Ectodermal cell (in vitro differentiated cells): ENCODE data around the gene PNPLA6.

ENCODE experiments used
- H3K27ac ChIP-seq: 2 replicates; pipeline ENCODE4 v1.7.0; 2013; ENCODE audit warnings: mild to moderate bottlenecking, low read depth, low read length; ENCODE audit not compliant: insufficient read depth, poor library complexity, severe bottlenecking
- H3K27me3 ChIP-seq: 2 replicates; pipeline ENCODE4 v1.7.0; 2013; ENCODE audit warnings: mild to moderate bottlenecking, low read length; ENCODE audit not compliant: insufficient read depth, control insufficient read depth, poor library complexity, severe bottlenecking
- H3K36me3 ChIP-seq: one replicate; pipeline ENCODE4 v1.7.0; 2013; ENCODE audit warnings: low read length; ENCODE audit not compliant: control insufficient read depth, insufficient read depth
- H3K4me1 ChIP-seq: one replicate; pipeline ENCODE4 v1.7.0; 2013; ENCODE audit warnings: low read length; ENCODE audit not compliant: control insufficient read depth, insufficient read depth
- H3K4me3 ChIP-seq: 2 replicates; pipeline ENCODE4 v1.7.0; 2013; ENCODE audit warnings: low read depth, low read length, control low read depth; ENCODE audit not compliant: insufficient read depth
- H3K9me3 ChIP-seq: 2 replicates; pipeline ENCODE4 v1.7.0; 2013; ENCODE audit warnings: mild to moderate bottlenecking, low read length, moderate library complexity; ENCODE audit not compliant: control insufficient read depth
- WGBS, 2 experiments: methylation state at CpG; one replicate each; pipeline ENCODE4 v1.1.7; 2013; ENCODE audit warnings: missing lambda C conversion rate in 2 of 2; 5-methylcytosine and 5-hydroxymethylcytosine counted together

Gene PNPLA6

DNA sequence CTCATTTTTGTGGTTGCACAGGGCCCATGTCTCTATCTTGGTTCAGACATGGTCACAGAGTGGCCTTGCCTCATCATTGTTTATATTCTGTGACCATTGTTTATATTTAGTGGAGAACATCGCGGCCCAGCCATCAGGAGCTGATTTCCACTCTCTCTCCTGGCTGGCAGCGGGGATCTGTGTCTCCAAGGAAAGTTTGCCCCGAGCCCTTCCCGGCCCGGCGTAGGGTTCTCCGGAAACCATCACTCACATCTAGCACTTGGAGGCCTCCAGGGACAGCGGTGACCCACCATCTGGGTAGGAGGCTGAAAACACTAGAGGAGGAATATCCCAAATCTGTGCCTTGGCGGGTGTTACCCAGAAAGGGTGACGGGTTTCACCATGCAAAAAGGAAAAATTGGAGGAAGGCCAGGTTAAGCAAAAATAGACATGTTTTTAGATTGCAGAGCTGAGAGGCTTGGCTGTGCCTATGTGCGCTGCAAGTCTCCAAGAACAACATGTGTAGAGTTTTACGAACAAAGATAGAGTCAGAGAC is 20.3 kb upstream of the PNPLA6 start:
- Histone ChIP-seq H3K4me3 (peak overlapping the region; percentile 5), H3K36me3 (no peaks in the 10 kb centered on the region), H3K27me3 (no peaks in the 10 kb centered on the region), H3K9me3 (no peaks in the 10 kb centered on the region), H3K4me1 (peaks cover 16% of the 10 kb centered on the region), H3K27ac (peak overlapping the region; percentile 59)
- 92 to 94% methylated on average over 13 of the region's 13 CpGs for WGBS, 2 experiments

GRCh38 chr19:7515645-7516151 is 19.8 kb upstream of the PNPLA6 start, which contains the start of gene ZNF358:
Gene ZNF358 (plus strand): TSS chr19:7516103. CDS start chr19:7519243, 3,140 bp downstream.
- peak within 1 kb of the TSS; percentile 59 for H3K27ac ChIP-seq
- no peaks in the 10 kb centered on the region for H3K36me3 ChIP-seq
- no peaks in the 10 kb centered on the region for H3K27me3 ChIP-seq
- no peaks in the 10 kb centered on the region for H3K9me3 ChIP-seq
- peaks cover 16% of the 10 kb centered on the region for H3K4me1 ChIP-seq
- peak within 1 kb of the TSS; percentile 85 for H3K4me3 ChIP-seq
- 2% methylated on average over 33 of the region's 33 CpGs for WGBS, 2 experiments

DNA sequence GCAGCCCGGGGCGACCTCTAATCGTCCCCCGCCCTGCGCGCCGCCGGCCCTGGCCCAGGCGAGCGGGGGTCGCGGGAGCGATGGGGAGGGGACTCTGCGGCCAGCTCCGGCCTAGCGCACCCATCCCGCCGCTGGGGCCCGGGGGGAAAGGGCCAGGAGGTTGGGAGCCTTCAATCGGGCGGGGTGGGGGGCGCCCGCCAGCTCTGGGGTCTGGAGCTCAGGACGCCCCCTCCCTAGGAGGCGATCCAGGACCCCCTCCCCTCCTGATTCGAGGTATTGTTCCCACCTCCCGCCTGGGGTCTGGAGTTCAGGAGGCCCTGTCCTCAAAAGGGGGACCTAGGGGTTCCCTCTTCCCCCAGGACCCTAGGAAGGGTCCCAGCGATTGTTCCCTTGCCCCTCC is 19.2 kb upstream of the PNPLA6 start:
- H3K4me1 ChIP-seq: peaks cover 16% of the 10 kb centered on the region
- no peaks in the 10 kb centered on the region for H3K9me3 ChIP-seq
- 0 to 1% methylated on average over 28 of the region's 28 CpGs for WGBS, 2 experiments
- H3K27ac ChIP-seq: peak overlapping the region; percentile 26
- no peaks in the 10 kb centered on the region for H3K36me3 ChIP-seq
- no peaks in the 10 kb centered on the region for H3K27me3 ChIP-seq
- H3K4me3 ChIP-seq: peak overlapping the region; percentile 85

DNA sequence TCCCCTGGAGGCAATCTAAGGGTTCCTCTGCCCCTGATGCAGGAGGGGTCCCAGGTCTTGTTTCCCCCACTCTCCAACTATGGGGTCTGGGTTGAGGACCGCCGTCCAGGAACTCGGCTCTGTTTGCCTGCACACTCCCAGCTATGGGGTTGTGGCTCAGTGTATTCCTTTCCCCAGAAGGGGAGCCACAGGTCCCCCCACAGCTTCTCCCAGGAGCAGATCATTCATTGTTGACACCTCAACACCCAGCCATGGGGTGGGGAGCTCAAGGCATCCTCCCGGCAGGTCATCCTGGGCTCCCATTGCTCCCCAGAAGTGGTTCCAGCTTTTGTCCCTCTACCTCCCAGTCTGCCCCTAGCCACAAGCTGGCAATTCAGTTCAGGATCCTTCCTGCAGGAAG is 18.6 kb upstream of the PNPLA6 start:
- Histone ChIP-seq H3K4me3 (peak overlapping the region; percentile 85), H3K4me1 (peaks cover 18% of the 10 kb centered on the region), H3K9me3 (no peaks in the 10 kb centered on the region), H3K27ac (no peak overlapping the region), H3K27me3 (no peaks in the 10 kb centered on the region), H3K36me3 (no peaks in the 10 kb centered on the region)
- WGBS, 2 experiments: 77 to 81% methylated on average over 4 of the region's 4 CpGs

GRCh38 chr19:7519361-7520130 is 16.0 kb upstream of the PNPLA6 start:
- WGBS, 2 experiments: 95 to 97% methylated on average over 74 of the region's 74 CpGs
- Histone ChIP-seq H3K27ac (no peak overlapping the region), H3K9me3 (no peaks in the 10 kb centered on the region), H3K4me3 (no peak overlapping the region), H3K27me3 (no peaks in the 10 kb centered on the region), H3K4me1 (peaks cover 23% of the 10 kb centered on the region), H3K36me3 (no peaks in the 10 kb centered on the region)

GRCh38 chr19:7520131-7521051 is 15.1 kb upstream of the PNPLA6 start:
- H3K4me3 ChIP-seq: no peak overlapping the region
- no peaks in the 10 kb centered on the region for H3K36me3 ChIP-seq
- 95 to 96% methylated on average over 51 of the region's 51 CpGs for WGBS, 2 experiments
- no peaks in the 10 kb centered on the region for H3K27me3 ChIP-seq
- H3K27ac ChIP-seq: no peak overlapping the region
- no peaks in the 10 kb centered on the region for H3K9me3 ChIP-seq
- H3K4me1 ChIP-seq: peaks cover 19% of the 10 kb centered on the region

GRCh38 chr19:7521551-7522071 is 13.9 kb upstream of the PNPLA6 start:
- peaks cover 14% of the 10 kb centered on the region for H3K4me1 ChIP-seq
- peak overlapping the region; percentile 74 for H3K4me3 ChIP-seq
- no peaks in the 10 kb centered on the region for H3K27me3 ChIP-seq
- WGBS, 2 experiments: 46 to 52% methylated on average over 10 of the region's 10 CpGs
- H3K36me3 ChIP-seq: no peaks in the 10 kb centered on the region
- H3K9me3 ChIP-seq: no peaks in the 10 kb centered on the region
- H3K27ac ChIP-seq: no peak overlapping the region

DNA sequence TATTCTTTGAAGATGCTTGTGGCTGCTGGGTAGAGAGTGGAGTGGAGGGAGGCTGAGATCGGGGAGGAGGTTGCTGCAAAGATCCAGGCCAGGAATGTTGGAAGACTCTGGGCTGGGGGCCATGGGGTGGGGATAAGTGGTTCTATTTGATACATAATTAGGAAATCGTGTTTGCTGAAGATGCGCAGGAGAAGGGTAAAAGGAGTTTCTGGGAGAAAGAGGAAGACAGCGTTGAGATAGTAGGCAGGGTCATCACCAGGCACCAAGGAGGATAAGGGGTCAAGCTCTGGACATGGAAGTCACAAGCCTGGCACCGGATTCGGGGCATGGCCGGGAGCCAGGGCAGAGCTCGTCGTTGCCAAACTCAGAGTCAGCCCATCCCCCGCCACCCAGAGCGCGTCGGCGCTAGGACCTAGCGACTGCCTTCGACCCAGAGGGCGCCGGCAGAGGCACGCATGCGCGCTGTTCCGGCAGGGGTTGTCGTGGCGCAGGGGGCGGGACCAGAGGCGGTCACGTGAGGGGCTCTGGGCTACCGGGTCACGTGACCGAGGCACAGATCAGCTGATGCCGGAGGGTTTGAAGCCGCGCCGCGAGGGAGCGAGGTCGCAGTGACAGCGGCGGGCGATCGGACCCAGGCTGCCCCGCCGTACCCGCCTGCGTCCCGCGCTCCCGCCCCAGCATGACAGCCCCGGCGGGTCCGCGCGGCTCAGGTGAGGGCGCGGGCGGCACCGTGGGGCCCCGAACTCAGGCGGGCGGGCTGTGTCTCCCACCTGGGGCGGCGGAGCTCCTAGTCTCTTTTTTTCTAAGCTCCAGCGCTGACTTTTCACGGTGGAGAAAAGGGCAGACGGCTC is 13.2 kb upstream of the PNPLA6 start, which contains the start of gene MCOLN1:
Gene MCOLN1 (plus strand): TSS at position 553 of the 851 bp plus-strand sequence. CDS start 127 bp downstream, at position 680.
- H3K9me3 ChIP-seq: no peaks in the 10 kb centered on the region
- WGBS, 2 experiments: 1% methylated on average over 65 of the region's 65 CpGs
- H3K27ac ChIP-seq: no peak within 1 kb of the TSS

GRCh38 chr19:7522923-7523667 is 12.4 kb upstream of the PNPLA6 start:
- WGBS, 2 experiments: 17 to 18% methylated on average over 23 of the region's 23 CpGs
- Histone ChIP-seq H3K27me3 (no peaks in the 10 kb centered on the region), H3K36me3 (no peaks in the 10 kb centered on the region), H3K4me1 (peaks cover 8% of the 10 kb centered on the region), H3K27ac (no peak overlapping the region), H3K4me3 (peak overlapping the region; percentile 74), H3K9me3 (no peaks in the 10 kb centered on the region)

More for the DNA sequence above, 13.2 kb upstream of the PNPLA6 start, which contains the start of gene MCOLN1:
- H3K4me1 ChIP-seq: peaks cover 8% of the 10 kb centered on the region
- peak within 1 kb of the TSS; percentile 74 for H3K4me3 ChIP-seq
- no peaks in the 10 kb centered on the region for H3K27me3 ChIP-seq
- no peaks in the 10 kb centered on the region for H3K36me3 ChIP-seq
